ENCODE results near the gene FAM83B.
"Not testable (repeated sequence)": the region's sequence is repeated elsewhere in the genome, so short reads cannot be mapped to it uniquely, and the experiment has no call there.

Gene FAM83B, protein sequence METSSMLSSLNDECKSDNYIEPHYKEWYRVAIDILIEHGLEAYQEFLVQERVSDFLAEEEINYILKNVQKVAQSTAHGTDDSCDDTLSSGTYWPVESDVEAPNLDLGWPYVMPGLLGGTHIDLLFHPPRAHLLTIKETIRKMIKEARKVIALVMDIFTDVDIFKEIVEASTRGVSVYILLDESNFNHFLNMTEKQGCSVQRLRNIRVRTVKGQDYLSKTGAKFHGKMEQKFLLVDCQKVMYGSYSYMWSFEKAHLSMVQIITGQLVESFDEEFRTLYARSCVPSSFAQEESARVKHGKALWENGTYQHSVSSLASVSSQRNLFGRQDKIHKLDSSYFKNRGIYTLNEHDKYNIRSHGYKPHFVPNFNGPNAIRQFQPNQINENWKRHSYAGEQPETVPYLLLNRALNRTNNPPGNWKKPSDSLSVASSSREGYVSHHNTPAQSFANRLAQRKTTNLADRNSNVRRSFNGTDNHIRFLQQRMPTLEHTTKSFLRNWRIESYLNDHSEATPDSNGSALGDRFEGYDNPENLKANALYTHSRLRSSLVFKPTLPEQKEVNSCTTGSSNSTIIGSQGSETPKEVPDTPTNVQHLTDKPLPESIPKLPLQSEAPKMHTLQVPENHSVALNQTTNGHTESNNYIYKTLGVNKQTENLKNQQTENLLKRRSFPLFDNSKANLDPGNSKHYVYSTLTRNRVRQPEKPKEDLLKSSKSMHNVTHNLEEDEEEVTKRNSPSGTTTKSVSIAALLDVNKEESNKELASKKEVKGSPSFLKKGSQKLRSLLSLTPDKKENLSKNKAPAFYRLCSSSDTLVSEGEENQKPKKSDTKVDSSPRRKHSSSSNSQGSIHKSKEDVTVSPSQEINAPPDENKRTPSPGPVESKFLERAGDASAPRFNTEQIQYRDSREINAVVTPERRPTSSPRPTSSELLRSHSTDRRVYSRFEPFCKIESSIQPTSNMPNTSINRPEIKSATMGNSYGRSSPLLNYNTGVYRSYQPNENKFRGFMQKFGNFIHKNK

DNA sequence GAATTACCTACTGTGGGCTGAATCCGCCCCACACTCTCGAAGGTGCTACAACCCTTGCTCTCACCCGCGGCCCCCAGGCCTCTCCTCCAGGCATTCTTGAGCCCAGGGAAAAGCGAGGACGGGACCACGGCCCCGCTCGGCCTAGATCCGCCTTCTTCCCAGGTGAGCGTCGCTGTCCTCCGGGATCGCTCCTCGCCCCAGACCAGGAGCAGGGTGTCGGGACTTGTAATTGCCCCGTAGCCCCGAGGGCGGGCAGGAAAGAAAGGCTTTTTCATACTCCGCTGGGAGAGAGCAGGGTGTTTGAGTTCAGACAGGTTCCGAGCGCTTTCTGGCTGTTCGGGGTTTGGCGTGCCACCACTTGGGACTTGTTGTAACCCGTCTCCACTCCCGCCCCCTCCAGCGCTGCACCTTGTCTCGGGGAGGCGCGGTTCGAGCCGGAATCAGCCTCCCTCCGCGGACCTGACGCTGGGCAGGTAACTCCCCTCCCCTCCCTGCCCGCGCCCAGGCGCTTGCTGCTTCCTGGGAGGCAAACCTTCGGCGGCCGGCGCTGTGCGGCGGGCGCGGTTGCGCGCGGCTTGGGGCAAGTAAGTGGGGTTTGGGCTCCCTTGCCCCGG is at the start of gene FAM83B:
FAM83B (plus strand) TSS at position 529 of the 614 bp plus-strand sequence. CDS start 23,476 bp downstream, outside the sequence.
- no peak for DNase-seq

DNA sequence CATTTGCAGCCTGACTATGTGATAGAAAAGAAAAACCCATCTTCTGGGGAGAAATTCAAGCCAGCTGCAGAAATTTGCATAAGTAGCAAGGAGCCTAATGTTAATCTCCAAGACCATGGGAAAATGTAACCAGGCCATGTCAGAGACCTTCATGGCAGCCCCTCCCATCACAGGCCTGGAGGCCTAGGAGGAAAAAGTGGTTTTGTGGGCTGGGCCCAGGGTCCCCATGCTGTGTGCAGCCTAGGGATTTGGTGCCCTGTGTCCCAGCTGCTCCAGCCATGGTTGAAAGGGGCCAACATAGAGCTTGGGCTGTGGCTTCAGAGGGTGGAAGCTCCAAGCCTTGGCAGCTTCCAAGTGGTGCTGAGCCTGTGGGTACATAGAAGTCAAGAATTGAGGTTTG is 49.7 kb upstream of the FAM83B start:
- DNase-seq = not testable (repeated sequence)

DNA sequence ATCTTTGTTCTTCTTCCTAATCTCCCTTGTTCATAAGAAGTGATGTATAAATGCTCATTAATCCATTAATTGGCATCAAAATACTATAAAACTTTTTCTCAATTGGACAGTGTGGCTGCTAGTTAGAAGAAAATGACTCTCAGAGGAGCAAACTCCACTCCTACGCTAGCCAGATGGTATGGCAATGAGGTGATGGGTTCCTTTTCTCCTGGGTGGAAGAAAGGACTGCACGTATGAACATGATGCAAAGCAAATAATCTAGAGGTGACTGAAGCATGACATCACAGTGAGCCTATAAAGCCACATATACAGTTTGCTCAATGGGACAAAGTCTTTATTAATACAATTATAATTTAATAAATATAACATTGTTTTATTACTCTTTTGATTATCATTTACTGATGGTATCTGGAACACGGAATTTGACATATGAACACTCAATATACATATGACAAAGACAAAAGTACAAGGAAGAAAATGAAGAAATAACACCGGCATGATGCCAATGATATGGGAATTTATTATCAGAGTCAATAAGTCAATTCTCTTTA is 46.4 kb upstream of the FAM83B start:
- no peak for DNase-seq

DNA sequence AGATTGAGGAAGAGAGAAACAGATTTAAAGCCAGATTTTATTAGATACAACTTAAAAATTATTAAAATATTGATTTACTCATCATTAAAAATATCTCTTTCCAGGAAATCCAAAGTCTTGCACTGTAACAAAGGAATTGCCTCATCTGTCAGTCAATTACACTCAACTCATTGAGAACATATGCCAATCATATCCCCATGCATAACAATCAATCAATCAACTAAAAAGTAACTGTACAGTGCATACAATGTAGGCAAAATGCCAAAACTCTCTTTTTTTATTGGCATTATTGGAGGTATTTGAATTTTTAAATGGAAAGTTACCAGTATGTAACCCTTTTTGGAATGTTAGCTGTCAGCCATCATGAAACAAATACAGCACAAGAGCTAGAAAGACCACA is 45.3 kb upstream of the FAM83B start:
- DNase-seq = no peak

DNA sequence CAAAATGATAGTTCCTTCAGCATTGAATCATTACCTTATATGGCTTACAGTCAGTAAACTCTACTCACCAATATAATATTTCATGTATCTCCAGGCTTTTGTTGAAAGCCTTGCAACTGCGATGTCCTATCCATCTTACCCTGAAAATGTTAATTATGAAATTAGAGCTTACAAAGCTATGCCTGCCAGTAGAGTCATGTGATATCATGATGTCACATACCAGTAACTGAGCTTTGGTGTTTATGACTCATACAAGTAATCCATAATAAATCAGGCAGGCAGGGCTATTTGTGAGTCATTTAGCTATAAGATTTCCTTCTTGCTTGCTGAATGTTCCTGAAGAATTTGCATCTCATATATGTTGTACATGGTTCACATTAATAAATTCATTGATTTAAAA is 44.9 kb upstream of the FAM83B start:
- peak; percentile 80 for DNase-seq

DNA sequence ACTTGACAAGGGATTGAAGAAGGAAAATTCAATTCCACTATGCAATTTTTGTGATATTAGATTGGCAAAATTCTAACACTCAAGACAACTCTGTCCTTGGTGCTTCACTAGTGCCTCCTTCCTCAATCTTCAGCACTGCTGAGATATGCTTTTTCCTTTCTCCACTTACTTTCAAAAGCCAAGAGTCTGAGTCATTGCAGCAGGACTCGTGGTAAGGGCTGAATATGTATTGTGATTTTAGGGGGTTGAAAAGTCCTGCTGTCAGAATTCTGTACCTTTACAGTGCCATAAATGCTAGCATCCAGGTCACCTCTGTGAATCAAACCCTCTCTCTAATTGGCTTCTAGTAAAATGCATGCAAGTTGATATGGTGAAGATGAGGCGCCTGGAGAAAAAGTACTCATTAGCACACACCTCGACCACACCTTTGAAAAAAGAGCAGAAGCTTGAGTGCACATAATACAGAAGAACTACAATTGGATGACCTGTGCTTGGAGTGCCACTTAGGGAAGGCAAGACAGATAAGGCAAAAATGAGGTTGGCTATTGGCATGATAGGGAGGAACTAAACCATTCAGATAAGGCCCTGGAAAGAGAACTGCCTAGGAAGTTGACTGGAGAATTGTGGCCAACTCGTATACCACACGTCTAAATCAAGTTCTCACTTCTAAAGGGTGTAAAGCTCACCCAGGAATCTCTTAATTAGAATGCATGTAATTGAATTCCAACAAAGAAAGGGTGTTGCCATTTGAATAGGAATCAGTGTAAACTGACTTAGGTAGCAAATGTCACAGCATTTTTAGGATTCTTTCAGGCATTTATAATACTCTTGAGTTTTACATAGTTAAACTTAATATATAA is 43.6 kb upstream of the FAM83B start:
- DNase-seq = no peak

DNA sequence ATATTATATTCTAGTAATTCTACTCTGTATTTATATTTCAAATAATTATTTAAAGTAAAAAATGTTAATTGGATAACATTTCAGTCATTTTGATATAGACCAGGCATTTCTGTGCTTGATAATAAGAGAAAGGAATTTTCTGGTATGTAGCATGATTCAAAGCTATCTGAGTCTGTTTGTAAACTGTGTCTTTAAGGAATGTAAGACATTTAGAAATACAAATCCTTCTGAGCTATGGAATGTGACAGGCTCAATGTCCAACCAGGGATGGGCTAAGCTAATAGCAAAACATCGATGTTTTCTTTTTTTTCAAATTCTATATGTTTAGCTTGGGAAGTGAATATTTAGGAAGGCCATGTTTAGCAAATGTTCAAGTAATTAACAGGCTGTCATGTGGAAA is 41.5 kb upstream of the FAM83B start:
- DNase-seq = no peak

DNA sequence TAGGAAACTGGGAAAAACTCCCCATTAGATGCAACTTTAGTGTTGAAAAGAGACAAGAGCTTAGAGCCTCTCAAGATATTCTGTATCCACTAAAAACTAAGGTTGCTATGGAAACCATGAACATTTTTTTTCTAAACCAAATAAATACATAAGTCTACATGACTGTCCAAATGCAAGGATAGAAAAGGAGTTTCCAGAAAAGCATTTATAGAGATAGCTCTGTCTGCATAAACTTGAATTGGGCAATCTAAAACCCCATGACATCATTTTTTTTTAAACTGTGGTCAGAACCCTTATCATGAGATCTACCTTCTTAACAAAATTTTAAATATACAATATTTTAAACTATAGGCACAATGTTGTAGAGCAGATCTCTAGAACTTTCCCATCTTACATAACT is 36.4 kb upstream of the FAM83B start:
- DNase-seq = no peak

DNA sequence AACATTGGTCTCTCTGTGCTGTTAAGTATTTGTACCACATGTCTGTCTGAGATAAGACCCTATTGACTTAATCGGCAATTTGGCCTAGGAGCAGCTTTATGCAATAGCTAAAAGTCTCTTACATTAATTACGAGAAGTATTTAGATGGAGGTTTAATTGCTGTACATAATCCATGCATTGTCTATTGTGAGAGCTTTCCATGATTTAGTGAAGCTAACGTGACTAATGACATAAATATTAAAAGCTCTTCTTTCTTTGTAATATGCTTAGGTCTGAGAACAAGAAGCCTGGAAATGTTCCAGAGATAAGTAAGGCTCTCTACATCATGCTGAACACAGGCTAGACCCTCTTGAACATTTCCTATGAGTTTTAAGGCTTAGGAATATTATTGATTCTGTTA is 32.7 kb upstream of the FAM83B start:
- DNase-seq = no peak

DNA sequence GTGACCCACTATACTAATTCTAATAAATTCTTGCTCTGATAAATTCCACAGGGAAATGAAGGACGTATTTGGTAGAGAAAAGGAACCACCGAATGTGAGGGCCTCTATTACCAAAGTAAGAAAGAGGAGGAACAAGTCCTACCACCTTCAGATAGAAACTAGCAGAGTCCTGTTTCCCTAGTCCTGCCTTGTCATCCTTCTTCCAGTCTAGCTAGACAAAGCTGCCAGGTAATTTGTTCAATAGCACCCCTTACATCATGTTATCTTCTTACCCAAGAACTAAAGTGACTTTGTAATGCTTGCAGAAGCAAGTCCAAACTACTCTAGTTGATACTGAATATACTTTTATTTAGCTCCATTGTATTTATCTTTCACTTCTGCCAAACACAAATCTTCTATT is 29.3 kb upstream of the FAM83B start:
- no peak for DNase-seq

DNA sequence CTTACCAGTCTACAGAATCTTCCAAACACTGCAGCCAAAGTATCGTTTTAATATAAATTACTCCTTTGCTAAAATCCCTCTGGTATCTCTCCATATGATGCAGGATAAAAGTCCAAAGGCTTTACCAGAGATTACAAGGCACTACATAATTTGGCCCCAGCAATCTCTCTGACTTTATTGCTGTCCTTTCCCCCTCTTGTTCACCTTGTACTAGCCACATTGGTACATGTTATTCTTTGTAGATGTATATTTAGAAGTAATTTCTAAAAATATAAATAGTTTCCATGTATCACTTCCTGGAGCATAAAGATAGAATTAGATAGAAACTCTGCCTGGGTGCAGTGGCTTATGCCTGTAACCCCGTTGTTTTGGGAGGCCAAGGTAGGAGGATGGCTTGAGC is 28.7 kb upstream of the FAM83B start:
- no peak for DNase-seq

DNA sequence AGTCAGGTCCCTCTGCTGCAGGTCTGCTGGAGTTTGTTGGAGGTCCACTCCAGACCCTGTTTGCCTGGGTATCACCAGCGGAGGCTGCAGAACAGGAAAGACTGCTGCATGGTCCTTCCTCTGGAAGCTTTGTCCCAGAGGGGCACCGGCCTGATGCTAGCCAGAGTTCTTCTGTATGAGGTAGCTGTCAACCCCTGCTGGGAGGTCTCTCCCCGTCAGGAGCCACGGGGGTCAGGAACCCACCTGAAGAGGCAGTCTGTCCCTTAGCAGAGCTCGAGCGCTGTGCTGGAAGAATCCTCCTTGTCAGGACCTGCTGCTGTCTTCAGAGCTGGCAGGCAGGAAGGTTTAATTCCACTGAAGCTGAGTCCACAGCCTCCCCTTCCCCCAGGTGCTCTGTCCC is 22.3 kb upstream of the FAM83B start:
- DNase-seq = not testable (repeated sequence)

DNA sequence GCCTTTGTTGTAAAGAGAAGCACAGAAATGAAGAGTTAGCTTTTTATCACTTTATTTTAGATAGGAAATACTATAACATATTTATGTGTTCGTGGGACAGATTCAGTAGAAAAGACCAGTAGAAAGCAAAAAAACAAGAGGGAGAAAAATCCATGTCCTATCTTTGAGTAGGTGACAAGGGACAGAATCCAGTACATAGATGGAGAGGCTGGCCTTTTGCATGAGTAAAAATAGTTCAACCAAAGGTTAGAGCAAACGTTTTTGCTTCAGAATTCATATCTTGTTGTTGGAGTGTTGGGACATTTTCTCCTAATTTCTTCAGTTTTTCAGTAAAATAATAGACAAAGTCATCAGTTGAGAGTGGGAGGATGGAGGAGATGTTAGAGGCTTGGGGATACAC is 19.6 kb upstream of the FAM83B start:
- DNase-seq = no peak

DNA sequence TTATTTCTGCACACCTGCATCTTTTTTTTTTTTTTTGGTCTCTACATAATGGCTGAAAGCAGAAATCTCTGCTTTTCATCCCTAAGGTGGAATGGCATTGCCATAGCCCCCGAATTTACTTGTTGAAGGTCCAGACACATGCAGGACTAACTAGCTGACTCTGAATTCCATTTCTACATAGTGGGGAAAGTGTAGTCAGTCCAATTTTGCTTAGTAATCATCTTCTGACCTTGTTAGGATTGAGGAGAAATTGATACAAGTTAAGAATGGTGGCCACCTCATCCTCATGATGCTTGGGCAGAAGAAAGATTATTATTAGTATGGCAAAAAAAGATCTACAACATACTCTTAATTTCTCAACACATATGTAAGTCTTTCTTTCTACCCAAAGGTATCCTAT is 16.4 kb upstream of the FAM83B start:
- no peak for DNase-seq

DNA sequence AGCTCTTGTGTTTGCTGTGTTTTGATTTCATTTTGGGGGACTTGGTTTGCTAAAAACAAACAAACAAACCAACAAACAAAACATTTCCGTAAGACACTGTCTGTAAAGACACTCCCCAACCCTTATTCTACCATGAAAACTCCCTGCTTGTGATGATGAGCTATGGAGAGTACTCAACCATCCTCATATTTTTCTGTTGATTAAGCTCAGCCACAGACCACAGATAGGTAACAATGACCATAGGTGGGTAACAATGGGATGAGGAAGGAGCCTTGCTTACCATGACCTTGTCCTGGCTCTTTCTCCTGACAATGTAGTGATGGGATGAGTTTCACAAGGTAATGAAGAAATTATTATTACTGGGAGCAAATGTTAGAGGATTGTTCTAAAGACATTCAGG is 11.4 kb upstream of the FAM83B start:
- no peak for DNase-seq

DNA sequence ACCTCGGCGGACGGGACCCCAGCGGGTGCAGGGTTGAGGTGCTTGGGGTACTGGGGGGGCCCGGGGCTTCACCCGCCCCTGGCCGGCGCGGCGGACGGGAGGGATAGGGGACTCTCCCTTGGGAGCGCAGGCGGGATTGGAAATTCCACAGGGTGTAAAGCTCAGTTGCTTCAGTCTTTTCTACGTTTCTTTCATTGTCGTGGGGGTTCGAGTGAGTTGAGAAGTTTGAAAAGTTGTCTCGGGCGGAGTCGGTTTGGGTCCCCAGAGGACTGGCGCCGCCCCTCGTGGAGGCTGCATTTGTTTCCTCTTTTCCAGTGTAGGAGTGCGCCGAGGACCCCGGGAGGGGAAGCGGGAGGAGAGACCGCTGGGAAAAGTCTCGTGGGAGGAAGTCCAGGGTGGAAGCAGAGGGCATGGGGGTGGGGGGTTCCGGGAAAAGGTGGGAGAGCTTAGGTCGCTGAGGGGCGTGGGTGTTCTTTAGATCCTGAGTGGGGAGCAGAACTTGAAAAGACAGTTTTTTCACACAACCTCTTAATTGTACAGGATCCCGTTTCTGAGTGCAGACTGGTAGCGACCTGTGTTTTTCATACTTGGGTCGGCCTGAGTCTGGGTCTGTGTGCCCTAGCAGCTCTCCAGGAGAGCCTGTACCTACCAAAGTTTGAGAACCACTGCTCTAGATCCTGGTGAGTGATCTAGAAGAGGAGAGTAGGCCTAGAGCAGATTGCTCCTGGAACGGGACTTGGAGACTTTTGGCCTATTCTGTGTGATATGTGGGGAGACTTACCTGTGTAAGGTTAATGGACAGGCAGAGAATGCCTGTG is 495 bp downstream of the FAM83B start:
- no peak for DNase-seq

DNA sequence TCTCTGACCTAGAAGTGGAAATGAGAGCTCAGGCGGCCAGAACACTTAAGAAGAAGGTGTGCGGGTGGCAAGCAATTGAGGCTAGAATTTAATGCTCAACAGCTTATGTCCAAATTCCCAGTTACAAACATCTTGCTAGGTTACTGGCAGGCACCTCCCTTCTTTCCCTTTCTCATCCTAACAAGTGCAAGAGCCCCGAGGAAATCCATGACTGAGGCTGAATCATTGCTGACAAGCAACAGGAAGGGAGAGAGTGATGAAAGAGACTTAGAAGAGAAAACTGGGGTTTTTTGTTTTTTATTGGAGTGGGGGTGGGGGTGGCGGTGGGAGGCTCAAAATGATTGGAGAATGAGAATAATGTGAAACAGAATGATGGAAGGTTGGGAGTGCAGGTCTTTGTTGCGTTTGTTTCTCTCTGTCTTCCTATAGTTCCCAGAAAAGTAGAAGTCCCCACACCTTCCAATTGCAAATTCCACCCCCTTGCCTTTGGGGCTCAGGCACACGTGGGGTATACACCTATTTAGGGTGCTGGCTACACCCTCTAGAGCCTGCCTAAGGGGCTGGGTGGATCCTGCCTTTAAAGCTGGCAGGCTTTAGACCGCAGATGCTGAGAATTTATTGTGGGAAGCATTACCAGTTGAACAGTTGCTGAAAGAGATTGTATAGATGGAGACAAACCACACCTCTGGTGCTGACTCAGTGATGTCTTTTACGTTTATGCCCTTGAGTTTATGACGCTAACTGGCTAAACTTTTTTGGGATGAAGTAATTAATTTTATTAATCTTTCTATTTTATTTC is 1.4 kb downstream of the FAM83B start:
- DNase-seq = no peak

DNA sequence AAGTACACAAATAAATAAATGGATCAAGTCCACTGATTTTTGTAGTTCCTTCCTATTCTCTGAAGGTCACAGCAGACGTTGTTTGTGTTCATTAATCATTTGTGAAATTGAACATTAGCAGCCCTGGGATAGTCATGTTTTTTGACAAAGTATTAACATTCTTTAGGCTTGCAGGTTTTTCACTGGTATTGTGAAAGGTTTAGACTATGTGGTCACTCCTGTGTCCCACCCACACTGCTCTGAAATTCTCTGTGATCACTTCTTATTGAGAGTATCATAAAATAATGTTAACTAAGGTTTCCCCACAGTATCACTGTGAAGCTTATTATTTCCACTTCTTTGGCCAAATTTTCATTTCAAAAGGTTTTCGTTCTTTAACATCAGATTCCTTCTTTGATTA is 3.5 kb downstream of the FAM83B start:
- DNase-seq = no peak

DNA sequence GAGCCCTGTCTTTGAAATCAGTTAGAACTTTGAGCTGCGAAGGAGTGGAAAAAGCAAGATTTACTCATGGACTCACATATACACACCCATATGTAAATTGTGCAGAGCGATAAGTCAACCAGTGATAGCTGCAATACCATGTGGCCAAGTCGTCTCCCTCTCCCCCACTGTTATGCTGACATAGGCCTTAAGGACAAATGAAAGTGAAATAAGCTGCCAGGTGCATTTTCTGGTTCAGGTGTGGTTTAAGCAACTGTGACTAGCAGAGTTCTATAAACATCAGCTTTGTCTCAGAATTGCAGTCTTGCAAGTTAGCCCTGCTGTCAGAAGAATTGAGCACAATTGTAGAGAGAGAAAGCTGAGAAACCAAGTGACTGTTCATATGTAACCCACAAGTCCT is 9.6 kb downstream of the FAM83B start:
- no peak for DNase-seq

DNA sequence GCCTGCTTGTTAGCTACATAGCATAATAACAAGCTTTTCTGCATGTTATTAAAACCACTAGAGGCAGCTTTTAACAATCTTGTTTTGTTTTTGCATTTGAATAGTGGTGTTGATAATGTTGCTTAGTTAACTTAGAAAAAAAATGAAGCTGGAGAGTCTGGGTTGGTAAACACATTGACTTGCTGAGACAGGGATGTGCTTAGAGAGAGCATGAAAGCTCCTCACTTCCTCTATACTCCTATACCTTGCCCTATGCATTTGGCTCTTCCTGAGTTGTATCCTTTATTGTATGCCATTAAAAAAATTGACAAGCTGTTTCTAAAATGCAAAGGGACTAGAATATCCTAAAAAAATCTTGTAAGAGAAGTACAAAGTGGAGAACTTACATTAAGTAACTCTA is 13.6 kb downstream of the FAM83B start:
- no peak for DNase-seq
